Measurements from ENCODE around the gene ELAVL1.
"Not testable (repeated sequence)": the region's sequence is repeated elsewhere in the genome, so short reads cannot be mapped to it uniquely, and the experiment has no call there.

The ELAVL1 gene

GRCh38 chr19:8005534-8006256 is at the start of gene ELAVL1:
Gene ELAVL1, minus strand, starts transcription at chr19:8005641. Its CDS starts 13,826 bp downstream, at chr19:7991815.
- peak; percentile 93 for DNase-seq

DNA sequence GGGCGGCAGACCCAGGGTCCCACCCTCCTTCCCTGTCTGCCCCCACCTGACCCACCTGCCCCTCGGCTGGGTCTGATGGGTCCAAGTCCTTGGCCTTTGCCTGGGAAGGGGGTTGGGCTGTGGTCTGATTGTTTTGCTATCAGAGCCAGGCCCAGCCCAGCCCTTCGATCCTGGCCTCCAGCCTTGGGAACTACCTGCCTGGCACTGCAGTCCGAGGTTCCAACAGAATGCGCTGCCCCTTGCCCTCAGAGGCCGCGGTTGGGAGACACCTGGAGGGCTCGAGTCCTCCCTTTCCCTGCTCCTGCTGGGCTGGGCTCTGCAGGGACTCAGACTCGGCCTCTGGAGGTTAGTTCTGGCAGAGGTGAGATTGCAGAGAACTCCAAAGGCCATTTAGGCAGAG is 48.7 kb upstream of the ELAVL1 start:
- no peak for DNase-seq

DNA sequence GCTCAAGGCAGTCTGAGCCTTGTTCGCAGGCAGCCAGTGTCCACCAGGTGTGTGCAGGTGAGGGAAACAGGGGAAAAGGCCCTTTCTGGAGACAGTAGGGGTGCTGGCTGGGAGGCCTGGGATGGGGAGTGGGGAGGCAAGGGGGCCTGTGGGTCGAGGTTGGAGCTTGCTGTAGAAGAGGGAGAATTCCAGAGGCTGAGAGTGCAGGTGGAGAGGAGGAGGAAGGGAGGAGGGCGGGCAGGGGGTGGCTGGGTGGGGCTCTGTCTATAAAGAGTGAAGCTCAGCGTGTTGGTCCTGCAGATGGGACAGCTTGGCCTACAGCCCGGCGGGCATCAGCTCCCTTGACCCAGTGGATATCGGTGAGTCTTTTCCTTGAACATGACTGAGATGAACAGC is 47.0 kb upstream of the ELAVL1 start, which contains the start of gene CCL25:
Gene CCL25, plus strand, starts transcription at position 297 of the 396 bp plus-strand sequence. CDS start 290 bp downstream, outside the sequence.
- no peak for DNase-seq

GRCh38 chr19:8050274-8051096 is 45.0 kb upstream of the ELAVL1 start:
- peak; percentile 90 for DNase-seq

GRCh38 chr19:8046569-8047165 is 41.2 kb upstream of the ELAVL1 start:
- no peak for DNase-seq

- DNase-seq, result no peak
Observed at GRCh38 chr19:8045872-8046568, 40.6 kb upstream of the ELAVL1 start.

DNA sequence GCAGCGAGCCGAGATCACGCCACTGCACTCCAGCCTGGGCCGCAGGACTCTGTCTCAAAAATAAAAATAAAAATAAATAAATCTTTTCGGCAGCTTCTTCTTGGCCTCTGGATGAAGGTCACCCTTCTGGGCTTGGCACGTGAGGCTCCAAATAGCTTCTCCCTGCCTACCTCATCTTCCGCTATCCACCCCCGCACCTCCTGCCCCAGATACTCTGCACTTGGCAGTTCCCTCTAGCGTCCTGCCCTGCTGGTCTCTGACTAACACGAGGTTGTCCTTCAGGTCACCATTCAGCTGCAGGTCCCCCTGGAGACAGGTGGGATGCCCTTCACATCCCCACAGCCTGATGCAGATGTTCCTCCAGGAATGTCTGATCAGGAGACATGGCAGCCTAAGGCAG is 38.6 kb upstream of the ELAVL1 start:
- no peak for DNase-seq

DNA sequence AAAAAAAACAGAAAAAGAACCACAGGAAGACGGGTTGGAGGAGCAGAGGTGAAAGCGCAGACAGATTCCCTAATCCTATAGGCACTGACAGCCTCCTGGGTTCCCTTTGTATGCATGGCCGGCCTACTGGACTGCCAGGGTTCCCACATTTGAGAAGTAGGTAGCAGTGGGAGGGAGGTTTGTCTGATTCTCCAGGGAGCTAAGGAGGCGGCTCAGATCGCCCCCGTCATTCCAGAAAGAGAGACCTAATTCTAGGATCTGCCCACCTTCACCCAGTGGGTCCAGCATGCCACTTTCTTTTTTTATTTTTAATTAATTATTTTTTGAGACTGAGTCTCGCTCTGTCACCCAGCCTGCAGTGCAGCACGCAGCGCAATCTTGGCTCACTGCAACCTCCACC is 37.5 kb upstream of the ELAVL1 start:
- no peak for DNase-seq

GRCh38 chr19:8041531-8041931 is 36.1 kb upstream of the ELAVL1 start:
- no peak for DNase-seq

DNA sequence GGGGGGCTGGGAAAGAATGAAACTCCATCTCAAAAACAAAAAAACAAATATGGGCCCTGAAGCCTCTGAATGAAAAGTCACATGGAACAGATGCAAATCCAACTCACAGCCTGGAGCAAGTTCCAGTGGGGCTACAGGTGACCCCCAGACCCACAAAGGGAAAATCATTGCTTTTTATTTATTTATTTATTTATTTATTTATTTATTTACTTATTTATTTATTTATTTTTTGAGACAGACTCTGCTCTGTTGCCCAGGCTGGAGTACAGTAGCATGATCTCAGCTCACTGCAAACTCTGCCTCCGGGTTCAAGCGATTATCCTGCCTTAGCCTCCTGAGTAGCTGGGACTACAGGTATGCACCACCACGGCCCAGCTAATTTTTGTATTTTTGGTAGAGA is 33.8 kb upstream of the ELAVL1 start:
- no peak for DNase-seq

DNA sequence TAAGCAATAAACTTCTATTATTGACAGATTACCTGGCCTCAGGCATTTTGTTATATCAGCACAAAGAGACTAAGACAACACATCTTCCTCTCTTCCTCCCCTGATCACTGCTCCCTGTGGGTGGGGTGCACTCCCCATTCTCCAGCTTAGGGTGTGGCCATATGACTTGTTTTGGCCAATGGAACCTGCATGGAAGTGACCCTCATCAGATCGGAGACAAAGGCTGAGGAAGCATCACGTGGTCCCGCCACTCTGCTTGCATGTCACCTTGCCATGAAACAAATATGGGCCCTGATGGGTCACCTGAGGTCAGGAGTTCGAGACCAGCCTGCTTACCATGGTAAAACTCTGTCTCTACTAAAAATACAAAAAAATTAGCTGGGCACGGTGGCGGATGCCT is 33.4 kb upstream of the ELAVL1 start:
- no peak for DNase-seq

DNA sequence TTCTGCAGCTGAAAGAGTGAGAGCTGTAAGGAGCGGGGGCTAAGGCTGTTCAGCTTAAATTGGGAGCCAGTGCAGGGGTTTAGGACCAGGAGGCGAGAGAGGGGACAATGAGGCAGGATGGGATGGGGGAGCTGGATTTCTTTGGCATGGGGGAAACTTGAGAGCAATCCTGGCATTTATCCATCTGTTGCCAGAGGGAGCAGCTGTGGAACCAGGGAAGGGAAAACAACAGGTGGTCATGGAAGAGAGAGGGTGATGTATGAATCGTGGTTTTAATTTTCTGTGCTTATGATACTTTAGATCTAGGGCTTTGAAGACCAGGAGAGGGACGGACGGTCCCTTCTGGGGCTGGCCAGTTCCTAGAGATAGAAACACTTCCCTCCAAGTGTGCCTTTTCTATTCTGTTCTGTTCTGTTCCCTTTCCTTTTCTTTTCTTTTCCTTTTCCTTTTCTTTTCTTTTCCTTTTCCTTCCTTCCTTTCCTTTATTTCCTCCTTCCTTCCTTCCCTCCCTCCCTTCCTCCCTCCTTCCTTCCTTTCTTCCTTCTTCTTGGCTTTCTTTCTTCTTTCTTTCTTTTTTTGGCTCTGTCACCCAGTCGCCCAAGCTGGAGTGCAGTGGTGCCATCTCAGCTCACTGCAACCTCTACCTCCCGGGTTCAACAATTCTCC is 31.1 kb upstream of the ELAVL1 start:
- DNase-seq, result no peak

DNA sequence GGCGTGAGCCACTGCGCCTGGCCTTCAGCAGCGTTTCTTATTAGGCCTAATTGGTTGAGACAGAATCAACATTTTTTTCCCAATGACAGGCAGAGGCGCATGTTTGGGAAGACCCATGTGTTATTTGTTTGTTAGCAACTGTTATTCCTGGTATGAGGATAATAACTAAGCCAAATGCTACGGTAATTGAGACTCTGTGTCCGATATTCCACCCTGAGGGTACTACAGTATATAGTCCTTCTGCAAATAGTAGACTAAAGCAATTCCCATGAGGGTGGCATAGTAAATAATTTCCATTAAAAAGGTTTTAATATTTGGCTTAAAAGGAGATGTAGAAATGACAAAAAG is 28.7 kb upstream of the ELAVL1 start:
- DNase-seq, result no peak

GRCh38 chr19:8033287-8034177 is 28.1 kb upstream of the ELAVL1 start:
- DNase-seq, result not testable (repeated sequence)

DNA sequence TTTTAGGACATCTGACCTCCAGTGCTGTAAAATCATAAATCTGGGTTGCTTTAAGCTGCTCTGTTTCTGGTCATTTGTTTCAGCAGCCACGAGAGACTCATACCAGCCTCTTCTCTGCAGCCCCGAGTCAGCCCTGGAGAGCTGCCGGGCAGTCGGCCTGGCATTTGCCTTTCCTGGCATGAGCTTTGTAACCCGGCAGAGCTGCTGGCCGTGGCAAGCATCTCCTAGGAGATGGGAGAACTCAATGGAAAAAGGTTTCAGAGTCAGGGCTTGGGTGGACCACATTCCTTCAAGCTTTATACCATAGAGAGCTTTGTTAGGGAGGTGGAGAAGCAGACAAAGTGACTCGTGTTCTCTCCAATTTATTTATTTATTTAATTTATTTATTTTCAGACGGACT is 25.5 kb upstream of the ELAVL1 start:
- DNase-seq, result no peak

DNA sequence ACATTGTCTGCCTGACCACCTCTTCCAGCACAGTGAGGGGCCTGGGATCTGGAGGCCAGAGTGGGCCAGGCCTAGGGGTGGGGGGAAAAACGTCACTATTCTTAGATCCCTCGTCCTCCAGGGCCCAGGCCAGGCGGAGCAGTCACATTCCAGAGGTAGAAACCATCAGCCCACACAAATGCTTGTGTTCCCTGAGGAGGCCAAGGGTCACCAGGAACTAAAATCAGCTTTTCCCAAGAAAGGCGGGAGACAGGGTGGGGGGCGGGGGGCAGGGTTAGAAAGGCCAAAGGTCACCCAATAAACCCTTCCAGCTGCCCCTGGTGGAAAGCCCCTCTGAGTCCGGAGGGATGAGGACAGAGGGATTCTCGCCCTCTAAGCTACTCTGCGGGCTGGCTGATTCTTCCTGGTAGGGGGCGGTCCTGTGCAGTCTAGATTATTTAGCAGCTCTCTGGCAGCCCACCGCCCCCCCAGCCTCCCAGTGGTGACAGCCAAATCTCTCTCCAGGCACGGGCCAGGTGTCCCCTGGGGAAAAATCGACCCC is 23.6 kb upstream of the ELAVL1 start:
- no peak for DNase-seq

- DNase-seq, result no peak
Observed at GRCh38 chr19:8025316-8025715, 19.9 kb upstream of the ELAVL1 start.

GRCh38 chr19:8024256-8024655 is 18.8 kb upstream of the ELAVL1 start:
- not testable (repeated sequence) for DNase-seq

DNA sequence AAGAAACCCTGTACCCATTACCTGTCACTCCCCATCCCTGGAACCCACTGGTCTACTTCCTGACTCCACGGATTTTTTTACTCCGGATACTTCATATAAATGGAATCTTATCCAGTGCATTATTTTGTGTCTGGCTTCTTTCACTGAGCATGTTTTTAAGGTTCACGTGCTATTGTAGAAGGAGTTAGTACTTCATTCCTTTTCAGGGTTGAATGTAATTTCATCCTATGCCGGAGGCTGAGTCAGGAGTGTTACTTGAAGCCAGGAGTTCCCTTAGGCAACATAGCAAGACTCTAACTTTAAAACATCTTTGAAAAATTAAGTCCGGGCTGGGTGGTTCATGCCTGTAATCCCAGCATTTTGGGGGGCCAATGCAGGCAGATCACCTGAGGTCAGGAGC is 17.9 kb upstream of the ELAVL1 start:
- DNase-seq, result no peak

GRCh38 chr19:8022275-8022674 is 16.8 kb upstream of the ELAVL1 start:
- DNase-seq, result no peak

GRCh38 chr19:8021374-8021773 is 15.9 kb upstream of the ELAVL1 start:
- DNase-seq, result no peak

All from retina (tissue), 1 donor.